Measurements from ENCODE around the gene DPP8.

The DPP8 gene

GRCh38 chr15:65423976-65424679, 93.4 kb downstream of the DPP8 start:
- no peak for DNase-seq (ENCODE audit: low read depth)

GRCh38 chr15:65423150-65423975, 94.1 kb downstream of the DPP8 start:
- DNase-seq (ENCODE audit: low read depth): no peak

DNA sequence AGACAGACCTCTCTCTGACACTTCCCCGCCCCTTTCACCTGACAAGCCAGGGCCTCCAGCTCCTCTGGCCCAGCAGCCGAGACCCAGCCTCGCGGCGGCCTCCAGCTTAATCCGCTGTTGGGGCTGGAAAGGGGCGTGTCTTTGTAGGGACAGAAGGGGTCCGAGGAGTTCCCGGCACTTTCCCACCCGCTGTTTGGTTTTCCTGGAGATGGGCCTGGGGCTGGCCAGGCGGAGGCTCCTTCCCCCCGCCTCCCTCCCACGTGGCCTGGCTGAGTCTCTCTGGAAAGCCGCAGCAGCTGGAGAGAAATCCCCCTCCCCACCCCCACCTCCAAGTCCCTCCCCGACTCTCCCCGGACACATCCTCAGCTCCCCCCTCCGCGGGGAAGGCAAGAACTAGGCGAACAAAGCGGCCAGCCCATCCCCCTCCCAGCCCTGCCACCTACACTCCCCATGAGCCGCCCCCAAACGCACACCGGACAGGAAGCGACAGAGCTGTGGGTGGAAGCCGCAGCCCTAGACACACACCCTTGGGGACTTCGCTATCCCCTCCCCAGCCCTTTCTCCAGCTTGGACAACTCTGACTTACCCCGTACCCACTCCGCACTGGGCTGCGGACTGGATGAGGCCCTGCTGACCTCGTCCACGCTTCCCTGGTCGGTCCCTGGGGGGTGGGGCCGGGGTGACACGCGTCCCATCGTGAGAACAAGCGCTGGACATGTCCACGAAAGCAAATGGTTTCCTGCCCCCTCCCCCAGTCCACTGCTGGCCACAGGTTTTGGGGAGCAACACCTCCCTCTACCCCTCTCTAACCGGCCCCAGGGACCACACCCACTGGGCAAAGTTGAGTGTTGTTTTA, 95.9 kb downstream of the DPP8 start:
- no peak for DNase-seq (ENCODE audit: low read depth)

DNA sequence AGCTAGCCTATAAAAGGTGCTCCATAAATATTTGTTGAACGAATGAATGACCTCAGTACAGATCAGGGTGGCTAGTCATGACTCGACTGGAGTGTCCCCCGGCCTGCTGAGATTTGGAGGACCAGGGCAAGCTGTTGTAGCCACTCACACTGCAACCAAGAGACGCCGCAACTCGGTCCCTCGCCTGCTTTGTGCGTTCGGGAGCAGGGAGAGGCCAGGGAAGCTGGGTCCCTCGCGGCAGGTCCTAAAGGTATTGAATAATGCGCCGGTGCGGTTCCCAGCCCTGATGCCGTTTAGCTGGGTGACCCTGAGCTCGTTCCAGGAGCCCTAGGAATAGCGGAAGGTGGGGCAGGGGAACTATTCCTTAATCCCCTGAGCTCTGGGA, 96.5 kb downstream of the DPP8 start:
- no peak for DNase-seq (ENCODE audit: low read depth)

GRCh38 chr15:65418596-65418995, 98.9 kb downstream of the DPP8 start:
- no peak for DNase-seq (ENCODE audit: low read depth)

DNA sequence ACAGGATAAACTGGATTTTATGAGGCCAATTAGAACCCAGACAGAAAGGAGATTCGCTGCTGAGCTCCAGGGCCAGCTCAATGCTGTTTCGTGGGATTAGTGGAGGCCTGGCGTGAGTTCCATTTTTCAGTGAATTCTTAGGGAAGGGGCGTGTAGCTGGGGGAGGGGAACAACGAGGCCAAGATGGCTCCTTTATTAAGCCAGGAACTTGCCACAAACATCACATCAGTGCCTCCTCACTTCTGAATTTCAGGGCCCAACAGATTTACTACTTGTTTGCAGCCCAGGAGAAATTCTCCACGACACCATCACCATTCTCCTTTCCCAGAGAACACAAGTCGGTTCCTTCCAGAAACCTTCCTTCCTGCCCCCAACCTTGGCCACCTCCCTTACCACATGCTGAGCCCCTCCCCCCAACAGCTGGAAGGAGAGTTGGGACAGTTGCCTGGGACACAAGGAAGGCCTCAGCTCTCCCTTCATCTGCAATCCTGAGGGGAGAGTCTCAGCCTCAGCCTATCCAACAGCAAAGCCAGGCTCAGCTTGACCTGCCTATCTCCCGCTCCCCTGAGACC, 100.6 kb downstream of the DPP8 start:
- no peak for DNase-seq (ENCODE audit: low read depth)

GRCh38 chr15:65414841-65415621, 102.5 kb downstream of the DPP8 start:
- no peak for DNase-seq (ENCODE audit: low read depth)

DNA sequence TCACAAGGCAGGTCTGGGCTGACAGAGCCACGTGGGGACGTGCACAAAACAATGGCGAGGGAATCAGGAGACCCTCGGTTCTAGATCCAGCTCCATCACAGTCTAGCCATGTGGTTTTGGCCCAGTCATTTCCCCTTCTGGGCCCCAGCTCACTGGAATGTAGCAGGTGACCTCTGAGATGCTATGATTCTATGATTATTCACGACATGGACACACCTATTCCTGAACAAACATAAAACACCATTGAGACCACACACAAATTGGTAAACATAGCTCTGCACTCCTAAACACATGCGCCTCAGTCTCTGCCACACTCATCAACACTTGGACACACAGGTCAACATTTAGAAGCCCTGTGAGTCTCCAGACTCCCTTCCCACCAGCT, 103.7 kb downstream of the DPP8 start:
- no peak for DNase-seq (ENCODE audit: low read depth)

- DNase-seq (ENCODE audit: low read depth): no peak
Measured at GRCh38 chr15:65413051-65413759, 104.3 kb downstream of the DPP8 start.

- no peak for DNase-seq (ENCODE audit: low read depth)
Measured at GRCh38 chr15:65412556-65412955, 104.9 kb downstream of the DPP8 start.

DNA sequence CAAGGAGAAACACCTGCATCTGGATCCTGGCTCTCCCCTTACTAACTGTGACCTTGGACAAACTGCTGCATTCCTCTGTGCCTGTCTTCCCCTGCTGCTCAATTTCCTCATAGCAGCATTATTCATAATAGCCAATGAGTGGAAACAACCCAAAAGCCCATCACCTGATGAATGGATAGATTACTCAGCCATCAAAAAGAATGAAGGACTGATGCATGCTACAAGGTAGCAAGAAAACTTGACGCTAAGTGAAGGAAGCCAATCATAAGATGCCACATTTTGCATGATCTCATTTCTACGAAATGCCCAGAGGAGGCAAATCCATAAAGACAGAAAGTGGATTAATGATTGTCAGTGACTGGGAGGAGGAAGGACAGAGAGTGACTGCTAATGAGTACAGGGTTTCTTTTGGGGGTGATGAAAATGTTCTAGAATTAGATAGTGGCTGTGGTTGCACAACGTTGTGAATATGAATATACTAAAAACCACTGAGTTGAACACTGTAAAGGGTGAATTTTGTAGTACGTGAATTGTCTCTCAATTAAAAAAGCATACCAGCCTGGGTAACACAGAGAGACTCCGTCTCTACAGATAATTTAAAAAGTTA, 105.9 kb downstream of the DPP8 start:
- DNase-seq (ENCODE audit: low read depth): no peak

GRCh38 chr15:65410972-65411371, 106.5 kb downstream of the DPP8 start:
- no peak for DNase-seq (ENCODE audit: low read depth)

- DNase-seq (ENCODE audit: low read depth): no peak
Measured at GRCh38 chr15:65410036-65410435, 107.5 kb downstream of the DPP8 start.

GRCh38 chr15:65409036-65409631, 108.4 kb downstream of the DPP8 start:
- no peak for DNase-seq (ENCODE audit: low read depth)

GRCh38 chr15:65408324-65409035, 109.0 kb downstream of the DPP8 start:
- DNase-seq (ENCODE audit: low read depth): no peak

GRCh38 chr15:65406424-65407000, 111.0 kb downstream of the DPP8 start:
- no peak for DNase-seq (ENCODE audit: low read depth)

- DNase-seq (ENCODE audit: low read depth): no peak
Measured at GRCh38 chr15:65405791-65406423, 111.6 kb downstream of the DPP8 start.

DNA sequence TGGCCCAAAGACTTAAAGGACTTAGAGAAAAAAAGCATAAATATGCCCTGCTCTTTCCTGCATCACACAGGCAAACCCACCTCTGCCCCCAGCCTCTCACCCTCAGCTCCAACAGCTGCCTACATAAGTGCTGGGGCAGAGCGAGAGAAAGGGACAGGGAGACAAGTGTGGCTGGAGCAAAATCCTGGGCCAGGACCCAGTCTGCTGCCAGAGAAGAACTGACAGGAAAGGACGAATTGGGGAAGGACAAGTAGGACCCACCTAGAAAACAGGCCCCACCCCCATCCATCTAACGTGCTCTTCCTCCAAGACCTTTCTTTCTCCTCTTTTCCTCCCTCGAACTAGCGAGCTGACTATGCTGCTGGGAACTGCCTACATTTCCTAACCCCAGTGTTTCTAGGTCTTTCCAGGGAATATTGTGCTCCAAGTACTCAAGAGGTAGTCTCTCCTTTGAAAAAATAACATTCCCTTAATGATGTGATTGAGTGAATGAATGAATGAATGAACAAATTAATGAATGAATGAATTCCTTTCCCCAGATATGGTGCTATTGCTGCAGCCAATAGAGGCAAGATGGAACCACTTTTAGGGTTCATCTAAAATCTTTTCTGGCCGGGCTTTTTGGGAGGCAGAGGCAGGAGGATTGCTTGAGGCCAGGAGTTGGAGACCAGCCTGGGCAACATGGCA, 113.2 kb downstream of the DPP8 start:
- DNase-seq (ENCODE audit: low read depth): no peak
